Endodermal cell (in vitro differentiated cells): Measurements from ENCODE around the gene RASGRF1. TPM values are rescaled to one million over a fixed set of nuclear protein-coding genes. Genes with fewer than 3 reads are reported as not detected.

ENCODE experiments used
- DNase-seq: peaks from one replicate; pipeline ENCODE4 v3.0.0-alpha.2; 2017
- H3K27ac ChIP-seq: 2 replicates; pipeline ENCODE4 v1.5.1; 2013; ENCODE audit warnings: mild to moderate bottlenecking, low read depth, low read length, moderate library complexity
- H3K27me3 ChIP-seq: 2 replicates; pipeline ENCODE4 v1.6.1; 2013; ENCODE audit warnings: mild to moderate bottlenecking, low read length, moderate library complexity; ENCODE audit not compliant: insufficient read depth, control insufficient read depth, poor library complexity, severe bottlenecking
- H3K36me3 ChIP-seq: 2 replicates; pipeline ENCODE4 v1.7.0; 2013; ENCODE audit warnings: mild to moderate bottlenecking, low read length, moderate library complexity; ENCODE audit not compliant: control insufficient read depth, insufficient read depth
- H3K4me1 ChIP-seq: one replicate; pipeline ENCODE4 v1.7.0; 2013; ENCODE audit warnings: low read length; ENCODE audit not compliant: control insufficient read depth, insufficient read depth
- H3K4me3 ChIP-seq: 2 replicates; pipeline ENCODE4 v1.5.1; 2013; ENCODE audit warnings: mild to moderate bottlenecking, low read length, moderate library complexity
- H3K9ac ChIP-seq: 2 replicates; pipeline ENCODE4 v1.6.1; 2013; ENCODE audit warnings: mild to moderate bottlenecking, low read length, moderate library complexity; ENCODE audit not compliant: poor library complexity, severe bottlenecking; ENCODE audit errors: extremely low read depth
- H3K9me3 ChIP-seq: 2 replicates; pipeline ENCODE4 v1.6.1; 2013; ENCODE audit warnings: mild to moderate bottlenecking, low read length, moderate library complexity; ENCODE audit not compliant: control insufficient read depth
- H3K27ac Mint-ChIP-seq: 2 replicates; pipeline ENCODE4 v1.8.0; 2020; ENCODE audit warnings: mixed read lengths
- H3K27me3 Mint-ChIP-seq: 2 replicates; pipeline ENCODE4 v1.8.0; 2021; ENCODE audit warnings: mild to moderate bottlenecking, mixed read lengths; ENCODE audit not compliant: insufficient read depth
- H3K36me3 Mint-ChIP-seq: 2 replicates; pipeline ENCODE4 v1.8.0; 2020; ENCODE audit warnings: low read depth, mixed read lengths
- H3K4me1 Mint-ChIP-seq: 2 replicates; pipeline ENCODE4 v1.8.0; 2020; ENCODE audit warnings: mixed read lengths
- H3K4me3 Mint-ChIP-seq: 2 replicates; pipeline ENCODE4 v1.8.0; 2020; ENCODE audit warnings: mild to moderate bottlenecking, moderate library complexity, mixed read lengths
- H3K9me3 Mint-ChIP-seq: 2 replicates; pipeline ENCODE4 v1.8.0; 2020; ENCODE audit warnings: mild to moderate bottlenecking, mixed read lengths
- WGBS, 2 experiments: methylation state at CpG; one replicate each; pipeline versions ENCODE4 v1.1.5 to v1.1.7; 2013; ENCODE audit warnings: missing lambda C conversion rate in 2 of 2, mixed read lengths in 1 of 2; ENCODE audit not compliant: insufficient coverage in 1 of 2, insufficient read length in 1 of 2; 5-methylcytosine and 5-hydroxymethylcytosine counted together
- total RNA-seq, 2 donors: library from RNA; stranded (reverse); fragmentation: NEBNext Ultra II Directional in 1 of 2; extraction: Animal tissue kit (Norgen Biotek cat#: 25700) in 1 of 2; gene quantifications; 2 replicates in 1 of 2; 3 replicates in 1 of 2; pipeline ENCODE4 v1.2.1, GENCODE V29; 2021
- TF ChIP-seq, protein P1 (sequence below): fragments of 200-600 bp; sonication (generic); conservative IDR thresholded peaks from 2 replicates; pipeline ENCODE4 v1.5.0; 2021; ENCODE audit warnings: antibody characterized with exemption, mild to moderate bottlenecking

Gene RASGRF1
- total RNA-seq, 2 donors from 2014 or later: 0.20 TPM; not detected in 1

DNA sequence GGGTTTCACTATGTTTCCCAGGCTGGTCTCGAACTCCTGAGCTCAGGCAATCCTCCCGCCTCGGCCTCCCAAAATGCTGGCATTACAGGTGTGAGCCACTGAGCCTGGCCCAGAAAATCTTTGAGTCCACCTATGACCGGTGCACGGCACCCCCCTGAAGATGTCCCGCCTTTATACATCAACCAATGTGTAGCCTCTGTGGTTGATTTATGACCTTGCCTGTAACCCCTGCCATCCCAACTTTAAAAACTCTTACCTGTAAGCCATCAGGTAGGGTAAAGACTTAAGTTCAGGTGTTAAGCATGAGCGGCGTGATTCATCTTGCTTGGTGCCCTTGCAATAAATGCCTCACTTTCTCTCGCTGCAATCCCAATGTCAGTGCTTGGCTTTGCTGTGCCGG lies 131.2 kb downstream of the RASGRF1 start:
- Mint-ChIP-seq H3K27me3 (peaks cover 11% of the 10 kb centered on the region), H3K4me3 (no peak overlapping the region), H3K4me1 (peaks cover 17% of the 10 kb centered on the region), H3K36me3 (no peaks in the 10 kb centered on the region), H3K9me3 (peaks cover 4% of the 10 kb centered on the region), H3K27ac (no peak overlapping the region)
- no peaks in the 10 kb centered on the region for H3K9me3 ChIP-seq
- DNase-seq: no peak
- no peak overlapping the region for H3K9ac ChIP-seq
- H3K36me3 ChIP-seq: no peaks in the 10 kb centered on the region
- no peak overlapping the region for H3K27ac ChIP-seq
- H3K4me3 ChIP-seq: no peak overlapping the region
- no peaks in the 10 kb centered on the region for H3K4me1 ChIP-seq
- TF ChIP-seq, protein P1, sequence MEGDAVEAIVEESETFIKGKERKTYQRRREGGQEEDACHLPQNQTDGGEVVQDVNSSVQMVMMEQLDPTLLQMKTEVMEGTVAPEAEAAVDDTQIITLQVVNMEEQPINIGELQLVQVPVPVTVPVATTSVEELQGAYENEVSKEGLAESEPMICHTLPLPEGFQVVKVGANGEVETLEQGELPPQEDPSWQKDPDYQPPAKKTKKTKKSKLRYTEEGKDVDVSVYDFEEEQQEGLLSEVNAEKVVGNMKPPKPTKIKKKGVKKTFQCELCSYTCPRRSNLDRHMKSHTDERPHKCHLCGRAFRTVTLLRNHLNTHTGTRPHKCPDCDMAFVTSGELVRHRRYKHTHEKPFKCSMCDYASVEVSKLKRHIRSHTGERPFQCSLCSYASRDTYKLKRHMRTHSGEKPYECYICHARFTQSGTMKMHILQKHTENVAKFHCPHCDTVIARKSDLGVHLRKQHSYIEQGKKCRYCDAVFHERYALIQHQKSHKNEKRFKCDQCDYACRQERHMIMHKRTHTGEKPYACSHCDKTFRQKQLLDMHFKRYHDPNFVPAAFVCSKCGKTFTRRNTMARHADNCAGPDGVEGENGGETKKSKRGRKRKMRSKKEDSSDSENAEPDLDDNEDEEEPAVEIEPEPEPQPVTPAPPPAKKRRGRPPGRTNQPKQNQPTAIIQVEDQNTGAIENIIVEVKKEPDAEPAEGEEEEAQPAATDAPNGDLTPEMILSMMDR: no peak
- WGBS, 2 experiments: 94 to 97% methylated on average over 10 of the region's 10 CpGs
- H3K27me3 ChIP-seq: no peaks in the 10 kb centered on the region

DNA sequence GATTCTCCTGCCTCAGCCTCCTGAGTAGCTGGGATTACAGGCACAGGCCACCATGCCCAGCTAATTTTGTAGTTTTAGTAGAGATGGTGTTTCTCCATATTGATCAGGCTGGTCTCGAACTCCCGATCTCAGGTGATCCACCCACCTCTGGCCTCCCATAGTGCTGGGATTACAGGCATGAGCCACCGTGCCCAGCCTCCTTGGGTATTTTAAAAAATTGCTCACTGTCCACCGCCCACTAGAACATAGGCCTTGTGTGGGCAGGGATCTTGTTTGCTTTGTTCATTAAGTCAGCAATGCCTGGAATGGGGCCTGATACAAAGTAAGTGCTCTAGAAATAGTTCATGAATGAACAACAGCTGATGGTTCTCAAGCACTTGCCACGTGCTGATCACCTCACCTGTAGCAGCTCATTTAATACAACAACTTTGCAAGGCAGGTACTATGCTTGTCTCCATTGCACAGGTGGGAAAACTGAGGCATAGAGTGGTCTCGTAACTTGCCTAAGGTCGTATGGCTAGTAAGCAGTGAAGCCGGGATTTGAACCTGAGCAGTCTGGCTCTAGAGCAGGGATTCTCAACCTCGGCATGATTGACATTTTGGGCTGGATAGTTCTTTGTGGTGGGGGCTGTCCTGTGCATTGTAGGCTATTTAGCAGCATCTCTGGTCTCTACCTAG lies 133.0 kb downstream of the RASGRF1 start:
- Mint-ChIP-seq H3K27ac (no peak overlapping the region), H3K36me3 (no peaks in the 10 kb centered on the region), H3K27me3 (peaks cover 11% of the 10 kb centered on the region), H3K9me3 (peaks cover 4% of the 10 kb centered on the region), H3K4me1 (peaks cover 15% of the 10 kb centered on the region), H3K4me3 (no peak overlapping the region)
- Histone ChIP-seq H3K4me1 (no peaks in the 10 kb centered on the region), H3K27ac (no peak overlapping the region), H3K36me3 (no peaks in the 10 kb centered on the region), H3K4me3 (no peak overlapping the region), H3K9ac (no peak overlapping the region), H3K9me3 (no peaks in the 10 kb centered on the region), H3K27me3 (no peaks in the 10 kb centered on the region)
- DNase-seq: peak; percentile 25
- WGBS, 2 experiments: 75 to 86% methylated on average over 6 to 9 of the region's 9 CpGs
- TF ChIP-seq, protein P1: no peak

DNA sequence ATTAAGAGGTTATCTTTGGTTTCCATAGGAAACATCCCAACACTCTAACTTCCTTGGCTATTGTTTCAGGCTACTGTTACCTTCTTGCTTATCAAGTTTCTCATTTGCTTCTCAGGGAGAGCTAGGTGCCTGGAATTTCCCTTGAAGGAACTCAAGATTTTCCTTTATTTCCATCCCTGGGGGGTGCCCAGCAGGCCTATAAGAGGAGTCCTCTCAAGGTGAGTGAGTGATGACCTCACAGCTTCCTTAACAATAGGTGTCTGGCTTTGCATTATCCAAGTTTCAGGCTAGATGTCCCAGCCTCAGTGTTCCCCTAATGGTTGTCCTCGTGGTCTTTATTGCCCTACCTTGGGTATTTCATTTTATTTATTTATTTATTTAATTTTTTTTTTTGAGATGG lies 133.6 kb downstream of the RASGRF1 start:
- Mint-ChIP-seq H3K36me3 (no peaks in the 10 kb centered on the region), H3K27ac (peak overlapping the region; percentile 92), H3K9me3 (peaks cover 4% of the 10 kb centered on the region), H3K4me1 (peaks cover 19% of the 10 kb centered on the region), H3K27me3 (peaks cover 9% of the 10 kb centered on the region), H3K4me3 (no peak overlapping the region)
- DNase-seq: peak; percentile 77
- Histone ChIP-seq H3K27me3 (no peaks in the 10 kb centered on the region), H3K27ac (no peak overlapping the region), H3K36me3 (no peaks in the 10 kb centered on the region), H3K4me3 (no peak overlapping the region), H3K9ac (no peak overlapping the region), H3K9me3 (no peaks in the 10 kb centered on the region), H3K4me1 (no peaks in the 10 kb centered on the region)
- TF ChIP-seq, protein P1: no peak
- WGBS, 2 experiments: 86% methylated on average over 1 of the region's 1 CpG; no CpG with 5 or more reads in 1 of the 2 experiments
